ENCODE results near the gene RABAC1.

Gene RABAC1

GRCh38 chr19:41978470-41978869 lies 19.3 kb upstream of the RABAC1 start:
- H3K4me2 ChIP-seq (ENCODE audit: low read depth, low read length), result no peak overlapping the region
- H4K20me1 ChIP-seq (ENCODE audit: insufficient read depth, low read length), result no peaks in the 10 kb centered on the region
- H3F3A ChIP-seq (ENCODE audit: insufficient read depth, low read length), result no peaks in the 10 kb centered on the region
- TF ChIP-seq EZH2 (optimal IDR thresholded peaks at IDR 0.05; ENCODE audit: low read depth, low read length), result no peak
- no peak for TF ChIP-seq CTCF (IDR thresholded peaks at IDR 0.05; ENCODE audit: low read length)
- TF ChIP-seq EZH2phosphoT487 (IDR thresholded peaks at IDR 0.05; ENCODE audit: low read length), result no peak
- no peaks in the 10 kb centered on the region for H3K9me3 ChIP-seq (replicated peaks; ENCODE audit: insufficient read depth, low read length)
- H3K27me3 ChIP-seq (replicated peaks; ENCODE audit: insufficient read depth, low read length), result peaks cover 93% of the 10 kb centered on the region
- no peak for DNase-seq
- no peaks in the 10 kb centered on the region for H3K9me2 ChIP-seq (replicated peaks; ENCODE audit: insufficient read depth, low read length)
- no peak overlapping the region for H2AFZ ChIP-seq (ENCODE audit: low read length)
- H3K36me3 ChIP-seq (replicated peaks; ENCODE audit: insufficient read depth, low read length), result no peaks in the 10 kb centered on the region
- no peak overlapping the region for H3K4me3 ChIP-seq (ENCODE audit: low read length)
- H3K9ac ChIP-seq (ENCODE audit: low read length), result no peak overlapping the region
- no peaks in the 10 kb centered on the region for H3K4me1 ChIP-seq (ENCODE audit: low read length)
- no peak overlapping the region for H3K27ac ChIP-seq (ENCODE audit: low read length)
- no peaks in the 10 kb centered on the region for H3K79me2 ChIP-seq (ENCODE audit: low read length)

DNA sequence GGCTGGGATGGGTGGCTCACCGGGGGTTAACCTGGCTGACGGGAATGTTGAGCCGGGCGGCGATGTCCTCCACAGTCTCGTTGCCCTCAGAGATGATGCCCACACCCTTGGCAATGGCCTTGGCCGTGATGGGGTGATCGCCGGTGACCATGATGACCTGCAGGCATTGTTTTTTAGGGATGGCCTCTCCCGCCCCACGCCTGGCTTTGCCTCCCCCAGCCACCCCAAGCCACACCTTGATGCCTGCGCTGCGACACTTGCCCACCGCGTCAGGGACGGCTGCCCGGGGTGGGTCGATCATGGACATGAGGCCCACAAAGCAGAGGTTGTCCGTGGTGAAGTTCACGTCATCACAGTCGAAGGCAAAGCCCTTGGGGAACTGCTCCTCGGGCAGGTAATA lies 18.8 kb upstream of the RABAC1 start:
- Histone ChIP-seq H2AFZ (ENCODE audit: low read length) (no peak overlapping the region), H3K9me2 (replicated peaks; ENCODE audit: insufficient read depth, low read length) (no peaks in the 10 kb centered on the region), H3K4me2 (ENCODE audit: low read depth, low read length) (no peak overlapping the region), H3F3A (ENCODE audit: insufficient read depth, low read length) (no peaks in the 10 kb centered on the region), H3K36me3 (replicated peaks; ENCODE audit: insufficient read depth, low read length) (no peaks in the 10 kb centered on the region), H3K4me1 (ENCODE audit: low read length) (no peaks in the 10 kb centered on the region), H3K9ac (ENCODE audit: low read length) (no peak overlapping the region), H4K20me1 (ENCODE audit: insufficient read depth, low read length) (no peaks in the 10 kb centered on the region), H3K27ac (ENCODE audit: low read length) (no peak overlapping the region), H3K27me3 (replicated peaks; ENCODE audit: insufficient read depth, low read length) (peaks cover 95% of the 10 kb centered on the region), H3K79me2 (ENCODE audit: low read length) (no peaks in the 10 kb centered on the region), H3K4me3 (ENCODE audit: low read length) (no peak overlapping the region), H3K9me3 (replicated peaks; ENCODE audit: insufficient read depth, low read length) (no peaks in the 10 kb centered on the region)
- DNase-seq, result no peak
- no peak for TF ChIP-seq CTCF (IDR thresholded peaks at IDR 0.05; ENCODE audit: low read length)
- TF ChIP-seq EZH2phosphoT487 (IDR thresholded peaks at IDR 0.05; ENCODE audit: low read length), result no peak
- TF ChIP-seq EZH2 (optimal IDR thresholded peaks at IDR 0.05; ENCODE audit: low read depth, low read length), result no peak

- no peak overlapping the region for H3K4me3 ChIP-seq (ENCODE audit: low read length)
- no peak for TF ChIP-seq EZH2 (optimal IDR thresholded peaks at IDR 0.05; ENCODE audit: low read depth, low read length)
- TF ChIP-seq CTCF (IDR thresholded peaks at IDR 0.05; ENCODE audit: low read length), result no peak
- no peak for TF ChIP-seq EZH2phosphoT487 (IDR thresholded peaks at IDR 0.05; ENCODE audit: low read length)
- no peak overlapping the region for H3K9ac ChIP-seq (ENCODE audit: low read length)
- H3K9me2 ChIP-seq (replicated peaks; ENCODE audit: insufficient read depth, low read length), result no peaks in the 10 kb centered on the region
- DNase-seq, result no peak
- no peak overlapping the region for H2AFZ ChIP-seq (ENCODE audit: low read length)
- peaks cover 92% of the 10 kb centered on the region for H3K27me3 ChIP-seq (replicated peaks; ENCODE audit: insufficient read depth, low read length)
- no peaks in the 10 kb centered on the region for H3K9me3 ChIP-seq (replicated peaks; ENCODE audit: insufficient read depth, low read length)
- no peak overlapping the region for H3K27ac ChIP-seq (ENCODE audit: low read length)
- H4K20me1 ChIP-seq (ENCODE audit: insufficient read depth, low read length), result no peaks in the 10 kb centered on the region
- H3K36me3 ChIP-seq (replicated peaks; ENCODE audit: insufficient read depth, low read length), result no peaks in the 10 kb centered on the region
- no peak overlapping the region for H3K4me2 ChIP-seq (ENCODE audit: low read depth, low read length)
- no peaks in the 10 kb centered on the region for H3K4me1 ChIP-seq (ENCODE audit: low read length)
- no peaks in the 10 kb centered on the region for H3K79me2 ChIP-seq (ENCODE audit: low read length)
- H3F3A ChIP-seq (ENCODE audit: insufficient read depth, low read length), result no peaks in the 10 kb centered on the region
Measured at GRCh38 chr19:41974652-41975051, 15.5 kb upstream of the RABAC1 start.

Data from MM.1S (cell line).